COLO668 (cell line): ENCODE results near the gene B4GALNT1.
"Not testable (repeated sequence)": the region's sequence is repeated elsewhere in the genome, so short reads cannot be mapped to it uniquely, and the experiment has no call there.

Experiments used
- DNase-seq: peaks from one replicate; lab custom pipeline; 2025; ENCODE audit not compliant: unreplicated experiment; lab: John Stamatoyannopoulos, UW

The B4GALNT1 gene

GRCh38 chr12:57638096-57638495 is 5.1 kb upstream of the B4GALNT1 start:
- no peak for DNase-seq

DNA sequence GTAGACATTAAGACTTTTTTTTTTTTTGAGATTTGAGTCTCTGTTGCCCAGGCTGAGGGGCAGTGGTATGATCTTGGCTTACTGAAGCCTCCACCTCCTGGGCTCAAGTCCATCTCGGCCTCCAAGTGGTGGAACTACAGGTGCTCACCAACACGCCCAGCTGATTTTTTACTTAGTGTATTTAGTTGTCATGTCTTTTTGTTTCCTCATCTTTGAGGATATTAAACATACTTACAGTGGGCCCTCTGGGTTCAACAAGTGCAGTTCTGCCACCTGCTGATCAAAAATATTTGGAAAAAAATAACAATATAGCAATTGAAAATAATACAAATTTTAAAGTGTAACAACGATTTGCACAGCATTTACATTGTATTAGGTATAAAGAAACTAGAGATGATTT is 4.4 kb upstream of the B4GALNT1 start:
- DNase-seq: no peak

- not testable (repeated sequence) for DNase-seq
Measured at GRCh38 chr12:57636731-57637130, 3.7 kb upstream of the B4GALNT1 start.

DNA sequence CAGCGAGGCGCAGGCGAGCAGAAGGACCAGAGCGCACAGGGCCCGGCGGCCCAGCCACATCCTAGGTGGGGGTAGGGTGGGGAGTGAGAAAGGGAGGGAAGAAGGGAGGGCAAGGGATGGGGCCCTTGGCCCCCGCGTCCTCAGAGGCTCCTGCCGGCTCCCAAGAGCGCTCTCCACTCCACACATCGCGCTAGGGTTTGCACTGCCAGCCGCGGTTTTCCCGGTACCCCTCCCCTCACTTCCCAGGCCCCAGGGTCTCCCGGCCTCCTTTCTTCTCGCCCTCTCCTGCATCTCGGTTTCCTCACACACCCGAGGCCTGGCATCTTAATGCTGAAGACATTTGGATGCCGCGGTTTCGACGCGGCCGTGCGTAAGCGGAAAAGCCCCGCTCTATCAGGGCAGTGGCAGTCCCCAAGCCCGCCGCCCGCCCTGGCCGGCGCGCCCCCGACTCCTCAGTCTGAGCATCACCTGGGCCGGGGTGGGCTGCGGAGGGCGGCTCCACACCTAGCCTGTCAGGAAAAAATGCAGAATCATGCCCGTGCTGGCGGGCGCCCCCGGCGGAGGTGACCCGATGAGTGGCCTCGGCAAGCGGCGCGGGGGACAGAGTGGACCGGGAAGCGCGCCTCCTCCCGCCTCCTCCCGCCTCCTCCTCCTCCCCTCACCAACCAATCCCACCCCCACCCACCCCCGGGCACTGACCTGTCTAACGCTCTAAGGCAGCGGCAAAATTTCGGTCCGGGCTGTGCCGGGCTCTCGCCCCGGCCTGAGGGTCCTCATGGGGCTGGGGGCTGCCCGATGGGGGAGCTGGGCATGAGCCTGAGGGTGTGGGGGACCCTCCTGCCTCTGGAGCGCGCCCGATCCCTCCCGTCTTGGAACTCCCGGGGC is 686 bp downstream of the B4GALNT1 start:
- peak; percentile 10 for DNase-seq

- DNase-seq: no peak
Measured at GRCh38 chr12:57631566-57632072, 1.4 kb downstream of the B4GALNT1 start.

GRCh38 chr12:57630891-57631433 is 2.0 kb downstream of the B4GALNT1 start:
- no peak for DNase-seq

DNA sequence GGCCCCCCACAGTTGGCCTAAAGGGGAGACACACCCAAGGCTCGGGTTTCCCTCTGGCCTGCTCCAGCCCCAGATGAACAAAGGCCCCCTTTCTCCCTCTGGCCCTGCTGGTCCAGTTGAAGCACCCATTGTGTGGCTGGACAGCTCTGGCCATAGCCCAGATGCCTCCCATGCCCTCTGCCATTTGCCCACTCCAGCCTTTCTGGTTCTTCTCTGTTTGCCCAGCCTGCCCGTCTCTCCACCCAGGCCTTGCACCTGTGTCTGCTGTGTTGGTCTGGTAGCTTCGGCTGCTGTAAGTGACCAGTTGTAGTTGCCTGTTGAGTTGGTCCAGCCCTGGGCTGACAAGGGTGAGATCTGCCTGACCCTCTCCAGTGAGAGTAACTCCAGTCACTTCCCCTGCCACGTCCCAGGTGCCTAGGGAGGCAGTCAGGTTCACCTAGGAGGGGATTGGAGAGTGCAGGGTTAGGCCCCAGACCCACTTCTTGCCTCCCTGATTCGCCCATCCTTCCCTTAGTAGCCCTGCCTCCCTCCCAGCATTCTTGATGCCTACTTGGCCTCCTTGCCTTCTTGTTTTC is 3.0 kb downstream of the B4GALNT1 start:
- no peak for DNase-seq

DNA sequence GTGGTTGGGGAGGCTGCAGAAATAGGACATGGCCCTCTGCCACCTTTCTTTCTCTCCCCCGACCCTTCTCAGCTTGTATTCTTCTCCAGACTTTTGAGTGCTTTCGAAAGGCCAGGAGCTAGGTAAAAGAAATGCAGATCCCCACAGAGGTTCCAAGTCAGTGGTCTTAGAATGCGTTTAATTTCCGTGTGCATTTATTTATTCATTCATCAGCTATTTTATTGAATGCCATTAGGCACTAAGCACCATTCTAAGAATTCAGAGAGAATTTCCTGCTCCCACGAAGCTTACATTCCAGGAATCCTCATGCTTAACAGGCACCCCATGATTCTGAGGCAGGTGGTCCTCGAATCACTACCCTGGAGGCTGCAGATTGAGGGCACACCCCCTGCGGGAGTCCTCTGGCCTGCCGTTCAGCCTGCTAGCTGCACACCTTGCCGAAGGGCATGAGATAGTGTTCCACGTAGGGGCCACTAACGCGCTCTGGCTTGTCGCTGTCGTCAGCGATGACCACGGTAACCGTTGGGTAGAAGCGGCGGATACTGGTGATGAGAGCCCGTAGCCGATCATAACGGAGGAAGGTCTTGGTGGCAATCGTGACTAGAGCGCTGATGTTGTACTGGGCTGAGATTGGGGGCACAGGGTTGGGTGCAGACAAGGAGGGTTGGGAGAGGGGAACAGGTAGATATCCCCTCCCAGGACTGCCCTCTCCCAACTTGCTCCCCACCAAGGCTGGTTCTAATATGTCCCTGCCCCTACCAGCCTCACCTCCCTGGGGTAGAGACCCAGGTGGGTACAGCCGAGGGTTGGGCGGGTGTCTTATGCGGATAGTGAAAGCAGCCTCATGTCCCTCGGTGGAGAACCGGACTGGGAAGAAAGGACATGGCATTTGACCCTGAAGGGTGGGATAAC is 4.5 kb downstream of the B4GALNT1 start:
- no peak for DNase-seq

DNA sequence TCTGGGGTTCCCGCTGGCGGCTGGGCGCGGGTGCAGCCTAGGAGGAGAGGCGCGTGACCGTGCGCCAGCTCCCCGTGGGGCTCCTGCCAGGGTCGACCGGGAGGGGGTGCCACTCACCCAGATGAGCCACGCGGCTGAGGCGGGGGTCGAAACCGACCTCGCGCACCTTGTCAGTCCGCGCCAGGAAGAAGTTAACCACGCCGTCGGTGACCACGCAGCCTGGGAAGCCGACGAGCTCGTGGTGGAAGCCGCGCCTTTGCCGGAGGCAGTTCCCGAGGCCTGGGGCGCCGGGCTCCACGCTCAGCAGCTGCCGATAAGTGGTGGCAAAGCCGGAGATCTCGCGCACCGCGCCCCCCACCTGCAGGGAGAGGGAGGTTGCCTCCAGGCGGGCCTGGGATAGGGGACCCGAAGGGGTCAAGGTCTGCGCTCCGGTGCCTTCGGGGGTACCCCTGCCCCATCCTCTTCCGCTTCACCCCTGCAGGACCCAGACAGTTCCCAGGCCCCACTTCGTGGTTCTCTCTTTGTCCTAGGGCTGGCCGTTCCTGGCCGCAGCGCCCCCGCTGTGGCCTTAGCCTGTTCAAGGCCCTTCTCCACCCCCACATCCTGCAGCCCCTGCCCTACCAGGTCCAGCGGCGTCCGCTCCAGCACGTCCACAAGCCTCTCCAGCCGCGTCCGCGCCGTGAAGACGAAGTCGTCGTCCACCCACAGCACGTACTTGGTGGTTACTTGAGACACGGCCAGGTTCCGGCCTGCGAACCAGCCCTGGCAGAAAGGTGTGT is 5.3 kb downstream of the B4GALNT1 start:
- DNase-seq: peak; percentile 15

GRCh38 chr12:57626921-57627445 is 6.0 kb downstream of the B4GALNT1 start:
- DNase-seq: no peak

DNA sequence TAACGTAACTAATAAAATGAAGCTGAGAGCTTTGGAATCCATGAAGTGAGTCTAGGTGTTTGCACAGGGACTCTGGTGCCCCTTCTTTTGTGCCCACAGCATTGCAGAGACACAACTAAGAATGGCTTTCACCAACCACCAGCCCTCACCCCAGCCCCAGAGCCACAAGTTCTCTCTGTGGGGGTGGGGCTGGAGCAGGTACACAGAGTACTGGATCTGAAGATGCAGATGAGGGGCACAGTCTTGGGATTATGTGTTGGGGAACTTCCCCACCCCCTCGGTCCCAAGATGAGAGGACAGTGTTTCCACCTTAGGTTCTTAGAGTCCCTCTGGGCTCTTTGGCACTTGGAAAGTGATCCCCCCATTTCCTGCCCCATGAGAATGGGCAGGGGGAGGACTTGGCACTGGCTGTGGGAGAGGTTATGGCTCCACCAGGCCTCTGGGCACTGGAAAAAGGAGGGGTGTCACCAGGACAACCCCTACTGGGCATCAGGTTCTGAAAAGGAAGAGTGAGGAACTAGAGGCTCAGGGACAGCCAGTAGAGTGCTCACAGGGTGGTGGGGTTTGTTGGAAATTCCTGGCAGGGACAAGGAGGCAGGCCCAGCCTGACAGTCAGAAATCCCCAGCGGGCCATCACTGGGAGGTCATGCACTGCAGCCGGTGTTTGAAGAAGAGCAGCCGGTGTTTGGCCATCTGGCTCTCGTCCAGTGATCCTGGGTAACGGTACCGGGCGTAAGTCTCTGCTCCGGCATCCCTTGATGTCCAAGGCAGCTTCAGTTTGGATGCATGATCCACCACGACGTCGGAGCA is 6.7 kb downstream of the B4GALNT1 start:
- DNase-seq: no peak

- no peak for DNase-seq
Measured at GRCh38 chr12:57625261-57626032, 7.6 kb downstream of the B4GALNT1 start.

- DNase-seq: no peak
Measured at GRCh38 chr12:57624441-57625220, 8.4 kb downstream of the B4GALNT1 start.

DNA sequence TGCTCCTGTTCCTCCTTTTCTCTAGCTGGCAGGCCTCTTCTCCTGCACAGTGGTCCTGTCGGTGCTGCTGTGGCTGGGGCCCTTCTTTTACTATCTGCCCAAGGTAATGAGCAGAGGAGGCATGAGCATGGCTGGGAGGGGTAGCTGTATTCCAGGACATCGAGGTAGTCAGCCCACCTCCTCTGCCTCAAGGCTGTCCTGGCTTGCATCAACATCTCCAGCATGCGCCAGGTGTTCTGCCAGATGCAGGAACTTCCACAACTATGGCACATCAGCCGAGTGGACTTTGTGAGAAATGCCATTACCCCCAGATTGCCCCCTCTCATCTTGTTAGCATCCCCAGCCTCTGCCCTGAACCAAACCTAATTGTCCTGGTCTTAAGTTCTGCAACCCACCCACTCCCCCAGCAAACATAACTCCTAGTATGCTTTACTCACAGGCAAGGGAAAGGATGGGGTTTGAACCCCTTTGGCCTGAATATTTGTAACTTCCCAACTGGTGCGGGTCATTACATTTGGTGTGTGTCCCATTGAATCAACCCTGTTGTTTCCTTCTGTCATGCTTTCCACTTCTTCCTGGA is 9.1 kb downstream of the B4GALNT1 start:
- no peak for DNase-seq

GRCh38 chr12:57623385-57623784 is 9.6 kb downstream of the B4GALNT1 start:
- no peak for DNase-seq

DNA sequence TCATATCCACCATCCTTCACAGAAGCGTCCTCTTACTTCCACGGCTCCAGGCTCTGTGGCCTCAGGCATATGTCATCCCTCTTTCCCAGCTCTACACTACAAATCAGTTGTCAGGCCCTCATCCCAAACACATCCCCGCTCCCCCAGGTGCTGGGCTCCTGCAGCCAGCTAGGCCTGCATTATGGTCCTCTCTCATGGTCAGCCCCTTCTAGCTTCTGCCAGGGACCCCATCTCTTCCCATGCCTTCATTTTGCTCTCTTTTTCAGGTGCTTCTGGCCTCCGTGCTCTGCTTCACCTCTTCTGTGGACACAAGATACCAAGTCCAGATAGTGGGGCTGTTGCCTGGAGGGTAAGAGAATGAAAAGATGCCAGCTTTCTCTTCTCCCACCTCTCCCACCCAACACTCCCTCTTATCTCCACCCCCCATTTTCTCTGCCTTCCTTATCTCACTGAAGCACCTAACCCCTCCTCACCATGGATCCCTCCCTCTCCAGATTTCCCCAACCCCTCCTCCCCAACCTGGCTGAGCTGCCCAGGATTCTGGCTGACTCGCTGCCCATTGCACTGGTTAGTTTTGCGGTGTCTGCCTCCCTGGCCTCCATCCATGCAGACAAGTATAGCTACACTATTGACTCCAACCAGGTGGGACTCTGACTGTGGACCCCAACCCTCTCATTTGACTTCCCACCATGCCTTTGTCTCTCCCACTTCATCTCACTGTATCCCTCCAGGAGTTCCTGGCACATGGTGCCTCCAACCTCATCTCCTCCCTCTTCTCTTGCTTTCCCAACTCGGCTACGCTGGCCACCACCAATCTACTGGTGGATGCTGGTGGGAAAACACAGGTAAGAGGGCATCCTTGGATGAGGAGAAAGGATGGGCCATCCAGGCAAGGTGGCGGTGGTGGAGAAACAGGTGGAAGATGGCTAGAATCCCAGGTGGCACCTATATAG is 10.4 kb downstream of the B4GALNT1 start:
- no peak for DNase-seq
